ENCODE results near the gene CCDC102A. TPM values are rescaled to one million over a fixed set of nuclear protein-coding genes. Genes with fewer than 3 reads are reported as not detected.
"Not testable (repeated sequence)": the region's sequence is repeated elsewhere in the genome, so short reads cannot be mapped to it uniquely, and the experiment has no call there.

CCDC102A gene
- 9.3 and 10.1 TPM in 2 replicates for total RNA-seq

DNA sequence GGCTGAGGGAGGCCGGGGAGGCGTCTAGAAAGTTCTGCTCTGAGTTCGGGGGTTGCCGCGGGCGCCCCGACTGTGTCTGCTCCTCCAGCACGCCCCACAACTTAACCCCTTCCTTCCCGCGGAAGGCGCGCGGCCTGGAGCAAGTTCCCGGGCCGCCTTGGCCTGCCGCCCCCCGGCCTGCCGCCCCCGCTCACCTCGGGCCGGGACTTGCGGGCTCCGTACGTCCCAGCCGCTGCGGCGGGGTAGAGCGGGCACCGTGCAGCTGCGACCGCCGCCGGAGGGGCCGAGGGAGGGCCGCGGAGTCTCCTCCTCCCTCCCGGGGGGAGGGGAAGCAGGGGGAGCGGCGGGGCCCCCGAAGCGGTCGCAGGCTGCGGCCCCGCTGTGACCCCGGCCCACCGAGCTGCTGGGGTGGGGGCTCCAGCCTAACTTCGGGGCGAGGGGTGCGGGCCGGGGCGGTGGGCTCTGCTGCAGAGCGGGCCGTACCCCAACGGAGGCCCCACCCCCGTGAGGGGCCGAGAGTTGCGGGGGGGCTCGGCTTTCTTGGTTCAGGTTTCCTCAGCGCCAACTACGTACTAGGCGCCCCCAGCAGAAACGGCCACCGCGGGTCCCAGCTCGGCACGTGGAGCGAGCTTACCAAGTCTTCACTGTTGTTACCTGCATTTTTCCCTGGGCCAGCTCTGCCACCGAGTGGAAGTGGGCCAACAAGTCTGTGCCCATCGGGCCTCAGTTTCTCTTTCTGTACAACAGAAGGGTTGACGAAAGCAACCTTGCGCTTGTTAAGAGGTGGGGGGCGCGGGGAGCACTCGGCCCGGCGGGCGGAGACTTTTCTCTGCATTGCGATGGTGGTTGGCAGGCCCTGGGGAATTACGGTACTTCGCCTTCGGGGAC is at the start of gene CCDC102A:
TSS of gene CCDC102A (minus strand) at position 266 of the 888 bp plus-strand sequence. CDS start 7,394 bp downstream, outside the sequence.
- intact Hi-C loops (cut with micrococcal nuclease), result loop anchor here (1.0 to 10.0 kb wide), 5 partner anchors 50 to 1082 kb away; partner anchors contain the start of genes CFAP20, DOK4, KATNB1 and NUDT21

DNA sequence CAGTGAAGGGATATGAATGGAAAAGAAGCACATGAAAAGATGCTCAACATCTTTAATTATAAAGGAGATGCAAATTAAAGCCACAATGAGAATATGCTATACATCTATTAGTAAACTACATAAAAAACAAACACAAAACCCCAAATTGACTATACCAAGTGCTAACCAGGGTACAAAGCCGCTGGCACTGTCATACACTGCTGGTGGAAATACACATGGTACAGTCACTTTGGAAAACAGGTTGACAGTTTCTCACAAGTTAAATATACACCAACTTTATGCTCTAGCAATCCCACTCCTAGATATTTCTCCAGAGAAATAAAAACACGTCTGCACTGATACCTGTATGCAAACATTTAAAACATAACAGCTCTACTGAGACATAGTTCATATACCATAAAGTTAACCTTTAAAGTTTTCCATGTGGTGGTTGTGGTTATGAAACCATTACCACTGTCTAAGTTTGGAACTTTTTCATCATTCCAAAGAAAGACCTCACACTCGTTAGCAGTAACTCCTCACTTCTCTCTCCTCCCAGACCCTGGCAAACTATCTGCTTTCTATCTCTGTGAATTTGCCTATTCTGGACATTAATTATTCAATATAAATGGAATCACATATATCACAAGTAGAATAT is 48.8 kb upstream of the CCDC102A start:
- intact Hi-C loops (cut with micrococcal nuclease), result no loop called here

DNA sequence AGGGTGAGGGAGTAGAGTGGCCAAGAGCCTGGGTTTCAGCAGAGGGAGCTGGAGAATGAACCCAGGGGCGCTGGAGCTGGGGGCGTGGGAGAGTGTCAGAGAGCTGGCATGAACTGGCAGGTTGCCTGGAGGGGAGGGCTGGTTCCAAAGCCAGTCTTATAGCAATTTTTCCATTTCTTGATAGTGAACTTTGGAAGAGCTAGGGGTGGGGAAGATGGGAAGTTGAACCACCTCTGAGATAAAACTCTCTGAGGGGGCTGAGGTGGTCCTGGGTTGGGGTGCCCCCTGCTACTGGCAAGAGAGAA is 42.9 kb upstream of the CCDC102A start:
- intact Hi-C loops (cut with micrococcal nuclease), result loop anchor here (10.0 kb wide), 2 partner anchors 315 to 725 kb away; no protein-coding TSS in a partner anchor

DNA sequence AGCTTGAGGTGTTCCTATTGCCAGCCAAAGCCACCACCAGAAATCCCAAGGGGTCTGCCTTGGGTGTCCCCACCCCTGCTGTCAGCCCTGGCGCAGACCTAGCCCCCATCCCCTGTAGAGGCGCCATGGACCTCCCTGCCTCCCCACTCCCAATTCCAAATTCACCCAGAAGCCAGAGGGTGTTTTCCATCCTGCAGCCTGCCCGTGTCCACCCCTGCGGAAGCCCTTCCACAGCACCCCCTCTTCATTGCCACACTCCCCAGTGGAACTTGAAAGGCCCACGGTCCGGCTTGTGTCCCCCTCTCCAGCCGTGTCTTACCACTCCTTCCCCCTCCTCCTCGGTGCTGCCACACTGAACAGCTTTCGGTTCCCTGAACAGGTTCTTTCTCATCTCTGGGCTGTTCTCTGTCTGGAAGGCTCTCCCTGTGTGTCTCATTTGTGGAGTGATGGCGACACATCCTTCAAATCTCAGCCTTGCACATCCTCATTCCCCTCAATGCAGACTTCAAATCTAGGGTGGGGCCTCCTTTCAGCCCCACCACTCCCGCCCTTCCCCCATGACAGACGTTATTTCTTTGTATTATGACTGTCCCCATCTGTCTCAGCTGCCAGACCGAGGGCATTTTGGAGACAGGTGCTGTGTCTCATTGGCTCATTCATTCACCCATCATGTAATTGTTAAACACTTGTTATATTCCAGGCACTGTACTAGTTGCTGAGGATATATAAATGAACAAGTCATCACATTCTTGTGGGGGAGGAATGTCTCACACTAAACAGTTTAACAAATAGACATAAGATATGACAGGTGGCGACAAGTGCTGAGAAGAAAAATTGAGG is 42.4 kb upstream of the CCDC102A start:
- intact Hi-C loops (cut with micrococcal nuclease), result loop anchor here (1.0 to 10.0 kb wide), 3 partner anchors 13 to 726 kb away; no protein-coding TSS in a partner anchor

DNA sequence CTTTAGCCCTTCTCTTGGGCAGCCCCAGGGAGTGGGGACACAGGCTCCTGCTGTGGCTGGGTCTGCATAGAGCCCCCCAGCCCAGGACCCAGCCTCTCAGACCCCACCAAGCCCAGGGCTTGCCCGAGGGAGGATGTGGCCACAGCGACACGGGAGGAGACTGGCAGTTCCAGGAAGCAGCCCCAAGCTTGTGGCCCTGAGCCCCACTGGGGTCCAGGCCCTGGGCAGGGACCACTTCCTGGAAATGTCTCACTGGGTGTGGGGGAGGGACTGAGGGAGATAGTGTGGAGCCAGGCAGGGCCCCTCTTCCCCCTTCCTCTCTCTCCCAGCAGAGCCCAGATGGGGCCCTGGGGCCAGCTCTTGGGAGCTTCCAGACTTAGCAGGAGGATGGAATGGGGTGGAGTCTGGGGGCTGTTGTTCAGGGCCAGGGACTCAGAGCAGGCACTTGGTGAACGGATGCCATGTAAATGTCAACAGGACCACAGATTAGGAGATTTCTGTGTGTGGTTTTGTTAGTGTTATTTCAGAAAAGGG is 41.4 kb upstream of the CCDC102A start:
- intact Hi-C loops (cut with micrococcal nuclease), result loop anchor here (1.0 to 10.0 kb wide), 5 partner anchors 14 to 727 kb away; partner anchors contain the start of genes USB1 and ZNF319

DNA sequence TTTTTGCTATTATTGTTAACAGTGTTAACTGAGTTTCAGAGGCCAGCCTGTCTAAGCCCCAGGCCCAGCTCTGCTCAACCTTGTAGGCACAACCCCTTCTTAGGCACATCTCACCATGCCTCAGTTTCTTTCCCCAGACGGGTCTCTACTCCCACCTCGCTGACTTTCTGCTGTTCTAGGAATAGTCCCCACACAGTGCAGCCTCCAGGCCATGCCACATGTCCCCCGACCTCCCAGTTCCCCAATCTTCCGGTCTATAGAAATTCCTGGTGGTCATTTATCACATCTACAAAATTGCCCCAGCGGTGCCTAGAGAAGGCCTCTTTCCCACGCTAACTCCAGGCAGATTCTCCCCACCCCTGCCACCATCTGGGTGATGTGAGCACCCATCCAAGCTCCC is 40.8 kb upstream of the CCDC102A start:
- intact Hi-C loops (cut with micrococcal nuclease), result loop anchor here (2.0 to 10.0 kb wide), 4 partner anchors 26 to 728 kb away; partner anchors contain the start of genes USB1 and ZNF319

DNA sequence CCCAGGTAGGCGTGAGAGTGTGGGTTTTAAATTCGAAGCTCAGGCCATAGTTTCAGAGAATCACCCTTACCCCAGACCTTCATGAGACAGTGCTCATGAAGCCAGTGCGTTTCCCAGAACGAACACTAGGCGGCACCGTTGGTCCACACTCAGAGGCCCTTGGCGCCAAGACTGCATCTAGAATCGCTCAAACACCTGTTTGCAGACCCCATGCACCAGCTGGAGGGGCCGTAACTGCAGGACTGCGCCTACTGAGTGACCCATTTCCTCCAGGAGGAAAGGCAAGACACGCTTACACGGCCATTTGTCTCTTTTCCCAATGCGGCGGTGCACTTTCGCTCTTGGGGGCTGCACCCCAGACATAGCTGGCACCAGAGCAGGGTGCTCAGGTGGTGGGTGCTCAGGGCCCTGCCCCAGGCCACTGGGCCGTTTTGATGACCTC is 40.1 kb upstream of the CCDC102A start:
- intact Hi-C loops (cut with micrococcal nuclease), result loop anchor here (1.0 to 10.0 kb wide), 8 partner anchors 26 to 728 kb away; partner anchors contain the start of genes USB1 and ZNF319

DNA sequence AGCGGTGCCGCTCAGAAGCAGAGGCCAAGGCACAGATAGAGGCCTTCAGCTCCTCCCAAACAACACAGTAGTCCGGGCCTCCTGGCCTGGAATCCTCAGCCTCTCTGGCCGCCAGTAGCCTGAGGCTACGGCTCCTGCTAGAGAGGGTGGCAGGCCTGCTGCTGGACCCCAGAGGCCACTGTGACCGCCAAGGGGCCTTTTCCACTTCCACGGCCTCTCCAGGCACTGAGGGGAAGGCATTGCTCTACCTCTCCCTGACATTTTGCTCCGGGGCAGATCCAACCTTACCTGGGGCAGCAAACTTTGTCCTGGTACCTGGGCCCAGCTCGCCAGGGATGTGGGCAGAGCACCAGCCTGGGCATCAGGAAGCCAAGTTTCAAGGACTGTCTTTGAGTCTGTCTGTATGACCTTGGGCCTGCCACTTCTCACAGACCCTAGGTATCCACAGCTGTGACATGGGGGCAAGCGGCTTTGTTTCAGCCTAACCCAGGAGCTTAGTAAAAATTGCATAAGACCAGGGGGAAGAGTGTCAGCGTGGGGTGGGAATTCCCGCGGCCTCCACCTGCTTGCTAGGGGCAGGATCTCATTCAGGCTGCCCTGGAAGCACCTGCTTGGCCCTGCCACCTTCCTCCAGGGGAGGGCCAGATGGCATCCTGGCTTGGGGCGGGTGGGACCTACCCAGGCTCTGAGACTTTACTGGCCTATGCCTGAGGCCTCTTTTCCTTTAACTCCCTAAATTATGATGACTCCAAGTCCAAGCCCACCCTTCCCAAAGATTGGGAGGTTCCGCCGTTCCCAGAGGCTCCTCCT is 39.3 kb upstream of the CCDC102A start:
- intact Hi-C loops (cut with micrococcal nuclease), result loop anchor here (1.0 to 10.0 kb wide), 8 partner anchors 27 to 729 kb away; partner anchors contain the start of genes USB1 and ZNF319

DNA sequence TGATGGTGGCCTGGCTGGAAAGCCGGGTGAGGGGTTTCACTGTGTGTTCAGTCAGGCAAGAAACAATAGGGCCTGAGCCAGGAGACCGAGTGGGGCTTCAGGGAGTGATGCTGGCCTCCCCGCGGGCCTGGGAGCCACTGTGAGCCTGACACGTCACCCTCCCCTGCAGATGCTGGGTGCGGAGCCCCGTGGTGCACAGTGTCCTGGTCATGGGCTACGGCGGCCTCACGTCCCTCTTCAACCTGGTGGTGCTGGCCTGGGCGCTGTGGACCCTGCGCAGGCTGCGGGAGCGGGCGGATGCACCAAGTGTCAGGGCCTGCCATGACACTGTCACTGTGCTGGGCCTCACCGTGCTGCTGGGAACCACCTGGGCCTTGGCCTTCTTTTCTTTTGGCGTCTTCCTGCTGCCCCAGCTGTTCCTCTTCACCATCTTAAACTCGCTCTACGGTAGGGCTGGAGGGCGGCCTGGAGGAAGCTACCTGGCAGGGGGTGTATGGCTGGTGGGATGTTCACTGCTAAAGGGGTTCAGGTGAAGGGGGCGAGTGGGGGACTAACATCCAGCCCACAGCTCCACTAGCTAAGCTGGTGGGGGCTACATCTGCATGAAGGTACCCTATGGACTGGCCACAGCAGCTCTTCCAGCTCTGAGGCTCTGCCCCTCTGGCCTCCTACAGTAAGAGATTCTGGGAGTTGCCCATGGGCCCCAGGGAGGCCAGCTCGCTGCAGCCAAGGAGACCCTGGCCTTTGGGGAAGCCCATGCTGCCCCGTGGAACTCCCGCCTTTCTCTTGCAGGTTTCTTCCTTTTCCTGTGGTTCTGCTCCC is 38.5 kb upstream of the CCDC102A start:
- intact Hi-C loops (cut with micrococcal nuclease), result loop anchor here (10.0 kb wide), 2 partner anchors 320 to 730 kb away; no protein-coding TSS in a partner anchor

DNA sequence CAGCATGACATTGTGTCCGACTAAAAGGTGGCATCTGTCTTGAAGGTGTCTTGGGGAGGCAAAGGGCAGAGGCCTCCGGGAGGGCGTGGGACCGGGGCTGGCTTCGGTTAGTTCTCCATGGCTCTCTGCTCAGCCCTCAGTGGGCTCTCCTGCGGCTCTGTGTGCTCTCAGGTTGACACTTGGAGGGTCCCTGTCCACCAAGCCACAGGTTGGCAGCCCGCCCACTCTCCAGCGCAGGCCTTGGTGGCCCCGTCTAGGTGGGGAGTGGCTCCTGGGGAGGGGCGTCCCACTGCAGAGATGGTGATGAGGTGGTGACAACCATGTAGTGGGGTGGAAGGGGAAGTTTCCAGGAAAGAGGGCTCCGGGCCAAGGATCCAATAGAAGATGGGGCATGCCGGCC is 37.7 kb upstream of the CCDC102A start:
- intact Hi-C loops (cut with micrococcal nuclease), result loop anchor here (10.0 kb wide), 2 partner anchors 321 to 731 kb away; no protein-coding TSS in a partner anchor

DNA sequence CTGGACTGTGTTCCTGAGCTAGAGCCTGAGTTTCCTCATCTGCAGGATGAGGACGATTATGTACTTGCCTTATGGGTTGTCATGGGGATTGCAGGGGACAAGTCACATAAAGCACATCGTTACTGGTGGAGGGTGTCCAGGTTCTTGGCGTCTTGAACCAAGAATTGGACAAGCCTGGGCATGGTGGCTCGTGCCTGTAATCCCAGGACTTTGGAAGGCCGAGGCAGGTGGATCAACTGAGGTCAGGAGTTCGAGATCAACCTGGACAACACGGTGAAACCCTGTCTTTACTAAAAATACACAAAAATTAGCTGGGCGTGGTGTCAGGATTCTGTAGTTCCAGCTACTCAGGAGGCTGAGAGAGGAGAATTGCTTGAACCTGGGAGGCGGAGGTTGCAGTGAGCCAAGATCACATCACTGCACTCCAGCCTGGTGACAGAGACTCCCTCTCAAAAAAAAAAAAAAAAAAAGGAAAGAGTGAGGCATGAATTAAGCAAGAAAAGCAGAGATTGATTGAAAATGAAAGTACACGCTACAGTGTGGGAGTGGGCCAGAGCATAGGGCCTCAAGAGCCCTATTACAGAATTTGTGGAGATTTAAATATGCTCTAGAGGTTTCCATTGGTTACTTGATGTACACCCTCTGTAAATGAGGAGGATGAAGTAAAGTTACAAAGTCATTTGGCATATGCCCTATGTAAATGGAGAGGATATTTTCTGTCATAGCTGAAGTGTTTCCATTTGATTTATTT is 36.8 kb upstream of the CCDC102A start:
- intact Hi-C loops (cut with micrococcal nuclease), result loop anchor here (10.0 kb wide), 2 partner anchors 322 to 732 kb away; no protein-coding TSS in a partner anchor

DNA sequence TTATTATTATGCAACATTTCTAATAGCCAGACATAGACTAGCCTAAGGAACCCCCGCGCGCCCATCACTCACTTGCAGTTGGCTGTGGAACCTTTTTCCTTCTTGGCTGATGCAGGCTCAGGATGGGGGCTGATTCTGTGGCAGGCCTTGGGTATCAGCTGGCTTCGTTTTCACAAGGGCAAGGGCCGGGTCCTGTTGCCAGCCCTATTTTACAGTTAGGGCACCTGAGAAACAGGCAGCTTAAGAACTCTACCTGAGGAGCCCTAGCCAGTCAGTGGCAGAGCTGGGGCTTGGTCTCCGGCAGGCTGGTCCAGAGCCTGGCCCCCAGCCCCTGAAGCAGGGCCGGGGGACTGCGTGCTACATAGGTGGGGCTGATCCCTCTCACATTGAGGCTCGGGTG is 34.7 kb upstream of the CCDC102A start:
- intact Hi-C loops (cut with micrococcal nuclease), result loop anchor here (10.0 kb wide), 2 partner anchors 324 to 734 kb away; no protein-coding TSS in a partner anchor

DNA sequence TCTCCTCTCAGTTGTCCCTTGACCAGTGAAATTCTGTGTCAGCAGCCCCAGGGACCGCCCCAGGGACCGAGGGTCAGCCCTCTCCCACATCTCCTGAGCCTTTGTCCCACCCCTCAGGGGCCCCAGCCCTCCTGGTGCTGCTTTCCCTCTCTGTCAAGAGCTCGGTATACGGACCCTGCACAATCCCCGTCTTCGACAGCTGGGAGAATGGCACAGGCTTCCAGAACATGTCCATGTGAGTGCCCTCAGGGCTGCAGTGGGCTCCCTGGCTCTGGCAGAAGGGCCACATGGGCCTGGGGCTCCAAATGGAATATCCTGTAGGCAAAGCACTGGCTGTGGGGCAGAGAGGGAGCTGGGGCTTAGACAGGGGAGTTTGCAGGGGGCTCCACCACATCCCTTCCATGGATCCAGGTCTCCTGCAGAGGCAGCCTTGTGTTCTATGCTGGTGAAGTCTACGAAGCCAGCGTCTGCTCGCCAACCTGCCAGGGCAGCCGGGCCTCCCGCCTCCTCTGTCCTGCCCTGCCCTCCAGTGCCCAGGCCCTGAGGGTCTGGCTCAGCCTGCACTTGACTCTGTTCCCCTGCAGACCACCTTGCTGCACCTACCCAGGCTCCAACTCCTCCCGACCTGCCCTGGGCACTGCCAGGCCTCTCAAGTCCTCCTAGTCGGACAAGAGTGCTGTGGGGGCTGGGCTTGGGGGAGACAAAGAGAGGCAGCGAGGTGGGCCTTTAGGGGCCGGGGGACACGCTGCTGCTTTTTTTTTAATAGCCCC is 34.1 kb upstream of the CCDC102A start:
- intact Hi-C loops (cut with micrococcal nuclease), result loop anchor here (10.0 kb wide), 2 partner anchors 324 to 734 kb away; no protein-coding TSS in a partner anchor

DNA sequence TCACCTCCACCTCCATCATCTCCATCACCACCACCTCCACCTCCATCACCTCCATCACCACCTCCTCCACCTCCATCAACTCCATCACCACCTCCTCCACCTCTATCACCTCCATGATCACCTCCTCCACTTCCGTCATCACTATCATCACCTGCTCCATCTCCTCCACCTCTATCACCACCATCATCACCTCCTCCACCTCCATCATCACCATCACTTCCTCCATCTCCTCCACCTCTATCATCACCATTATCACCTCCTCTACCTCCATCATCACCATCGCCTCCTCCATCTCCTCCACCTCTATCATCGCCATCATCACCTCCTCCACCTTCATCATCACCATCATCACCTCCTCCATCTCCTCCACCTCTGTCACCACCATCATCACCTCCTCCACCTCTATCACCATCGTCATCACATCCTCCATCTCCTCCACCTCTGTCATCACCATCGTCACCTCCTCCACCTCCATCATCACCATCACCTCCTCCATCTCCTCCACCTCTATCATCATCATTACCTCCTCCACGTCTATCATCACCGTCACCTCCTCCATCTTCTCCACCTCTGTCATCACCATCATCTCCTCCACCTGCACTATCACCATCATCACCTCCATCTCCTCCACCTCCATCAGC is 33.1 kb upstream of the CCDC102A start:
- intact Hi-C loops (cut with micrococcal nuclease), result no loop called here

DNA sequence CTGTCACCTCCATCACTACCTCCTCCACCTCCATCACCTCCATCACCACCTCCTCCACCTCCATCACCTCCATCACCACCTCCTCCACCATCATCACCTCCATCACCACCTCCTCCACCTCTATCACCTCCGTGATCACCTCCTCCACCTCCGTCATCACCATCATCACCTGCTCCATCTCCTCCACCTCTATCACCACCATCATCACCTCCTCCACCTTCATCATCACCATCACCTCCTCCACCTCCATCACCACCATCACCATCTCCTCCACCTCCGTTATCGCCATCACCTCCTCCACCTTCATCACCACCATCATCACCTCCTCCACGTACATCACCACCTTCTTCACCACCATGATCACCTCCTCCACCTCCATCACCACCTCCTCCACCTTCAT is 32.4 kb upstream of the CCDC102A start:
- intact Hi-C loops (cut with micrococcal nuclease), result not testable (repeated sequence)

DNA sequence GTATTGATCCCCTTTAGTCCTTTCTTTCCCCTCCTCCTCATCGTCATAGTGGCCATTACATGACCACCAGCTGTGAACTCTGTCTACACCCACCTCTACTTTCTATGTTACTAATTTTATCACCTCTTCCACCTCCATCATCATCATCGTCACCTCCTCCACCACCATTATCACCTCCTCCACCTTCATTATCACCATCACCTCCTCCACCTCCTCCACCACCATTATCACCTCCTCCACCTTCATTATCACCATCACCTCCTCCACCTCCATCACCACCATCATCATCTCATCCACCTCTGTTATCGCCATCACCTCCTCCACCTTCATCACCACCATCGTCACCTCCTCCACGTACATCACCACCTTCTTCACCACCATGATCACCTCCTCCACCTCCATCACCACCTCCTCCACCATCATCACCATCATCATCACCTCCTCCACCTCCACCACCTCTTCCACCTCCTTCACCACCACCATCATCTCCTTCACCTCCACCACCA is 31.9 kb upstream of the CCDC102A start:
- intact Hi-C loops (cut with micrococcal nuclease), result no loop called here

Measured in T-helper 2 cell treated with Interferon-gamma antibody and Interleukin-4, amounts not matched to agents 100 ng/mL and 5 ng/mL, for 36 hours (primary cell).